Osteocyte (in vitro differentiated cells): ENCODE measurements around the gene CNTNAP2. TPM values are rescaled to one million over a fixed set of nuclear protein-coding genes. Genes with fewer than 3 reads are reported as not detected.
A peak's percentile ranks its signal among the peaks of the same experiment; 100 is the strongest.

ENCODE experiments used
- DNase-seq: peaks from one replicate; pipeline ENCODE4 v3.0.0; 2021; ENCODE audit warnings: mixed read lengths; ENCODE audit not compliant: unreplicated experiment; ENCODE audit errors: extremely low spot score
- H3K27ac Mint-ChIP-seq: one replicate; pipeline ENCODE4 v1.8.0; 2021; ENCODE audit warnings: mild to moderate bottlenecking, mixed read lengths; ENCODE audit not compliant: unreplicated experiment
- H3K27me3 Mint-ChIP-seq: one replicate; pipeline ENCODE4 v1.8.0; 2021; ENCODE audit warnings: mixed read lengths; ENCODE audit not compliant: unreplicated experiment
- H3K36me3 Mint-ChIP-seq: one replicate; pipeline ENCODE4 v1.8.0; 2021; ENCODE audit warnings: mixed read lengths; ENCODE audit not compliant: unreplicated experiment
- H3K4me1 Mint-ChIP-seq: one replicate; pipeline ENCODE4 v1.8.0; 2021; ENCODE audit warnings: mixed read lengths; ENCODE audit not compliant: unreplicated experiment
- H3K4me3 Mint-ChIP-seq: one replicate; pipeline ENCODE4 v1.8.0; 2021; ENCODE audit warnings: mild to moderate bottlenecking, moderate library complexity, mixed read lengths; ENCODE audit not compliant: unreplicated experiment
- H3K9me3 Mint-ChIP-seq: one replicate; pipeline ENCODE4 v1.8.0; 2021; ENCODE audit warnings: mixed read lengths; ENCODE audit not compliant: unreplicated experiment
- CTCF ChIP-seq: fragments of 200-600 bp; sonication (generic); IDR thresholded peaks from 2 replicates; pipeline ENCODE4 v1.5.0; 2021; ENCODE audit warnings: antibody characterized with exemption, mild to moderate bottlenecking, moderate library complexity
- total RNA-seq: library from RNA; stranded (reverse); gene quantifications from 2 replicates; pipeline ENCODE4 v1.2.1, GENCODE V29; 2021

Gene CNTNAP2
- total RNA-seq, 1 donor from 2014 or later: 1.4 TPM

- Mint-ChIP-seq H3K36me3 (no peaks in the 10 kb centered on the region), H3K4me3 (no peak overlapping the region), H3K27ac (no peak overlapping the region), H3K9me3 (no peaks in the 10 kb centered on the region), H3K27me3 (no peaks in the 10 kb centered on the region), H3K4me1 (no peaks in the 10 kb centered on the region)
- no peak for TF ChIP-seq CTCF
- DNase-seq: no peak
These were observed 1358.3 kb downstream of the CNTNAP2 start for GRCh38 chr7:147474862-147475261.

GRCh38 chr7:147477526-147477925 is 1360.9 kb downstream of the CNTNAP2 start:
- no peak for TF ChIP-seq CTCF
- Mint-ChIP-seq H3K4me3 (no peak overlapping the region), H3K27ac (no peak overlapping the region), H3K27me3 (no peaks in the 10 kb centered on the region), H3K9me3 (no peaks in the 10 kb centered on the region), H3K36me3 (no peaks in the 10 kb centered on the region), H3K4me1 (no peaks in the 10 kb centered on the region)
- DNase-seq: no peak

- Mint-ChIP-seq H3K4me1 (peaks cover 6% of the 10 kb centered on the region), H3K9me3 (no peaks in the 10 kb centered on the region), H3K36me3 (no peaks in the 10 kb centered on the region), H3K27me3 (no peaks in the 10 kb centered on the region), H3K27ac (no peak overlapping the region), H3K4me3 (no peak overlapping the region)
- TF ChIP-seq CTCF: no peak
- no peak for DNase-seq
These were observed 1362.2 kb downstream of the CNTNAP2 start for GRCh38 chr7:147478796-147479195.

- no peaks in the 10 kb centered on the region for H3K27me3 Mint-ChIP-seq
- no peak for DNase-seq
- H3K27ac Mint-ChIP-seq: peak overlapping the region; percentile 16
- H3K4me1 Mint-ChIP-seq: peaks cover 12% of the 10 kb centered on the region
- H3K9me3 Mint-ChIP-seq: no peaks in the 10 kb centered on the region
- H3K4me3 Mint-ChIP-seq: no peak overlapping the region
- TF ChIP-seq CTCF: no peak
- H3K36me3 Mint-ChIP-seq: no peaks in the 10 kb centered on the region
These were observed 1367.2 kb downstream of the CNTNAP2 start for GRCh38 chr7:147483634-147484292.

- no peak overlapping the region for H3K4me3 Mint-ChIP-seq
- H3K4me1 Mint-ChIP-seq: peaks cover 12% of the 10 kb centered on the region
- TF ChIP-seq CTCF: no peak
- H3K27ac Mint-ChIP-seq: no peak overlapping the region
- DNase-seq: no peak
- no peaks in the 10 kb centered on the region for H3K36me3 Mint-ChIP-seq
- no peaks in the 10 kb centered on the region for H3K9me3 Mint-ChIP-seq
- H3K27me3 Mint-ChIP-seq: no peaks in the 10 kb centered on the region
These were observed 1369.1 kb downstream of the CNTNAP2 start for GRCh38 chr7:147485660-147486210.
